Middle frontal gyrus (tissue), 1 donor: Measurements from ENCODE around the gene DDR1.

Experiments
- DNase-seq: peaks from one replicate; pipeline ENCODE4 v3.0.0-alpha.2; 2015; ENCODE audit warnings: low spot score; ENCODE audit errors: extremely low spot score

Gene DDR1

GRCh38 chr6:30945281-30945680, 61.0 kb downstream of the DDR1 start:
- no peak for DNase-seq

- DNase-seq: no peak
These were observed 62.9 kb downstream of the DDR1 start for GRCh38 chr6:30947231-30947630.

- DNase-seq: no peak
These were observed 64.5 kb downstream of the DDR1 start for GRCh38 chr6:30948811-30949210.
